Activated T-helper 1 cell treated with Interleukin-2 at 50 U/mL for 16 hours (primary cell): Measurements from ENCODE around the gene HAPLN2.
"Not testable (repeated sequence)": the region's sequence is repeated elsewhere in the genome, so short reads cannot be mapped to it uniquely, and the experiment has no call there.

Source experiments
- DNase-seq: peaks from one replicate; pipeline ENCODE4 v3.0.0-alpha.2; 2020; ENCODE audit warnings: low read depth

HAPLN2 gene

GRCh38 chr1:156592158-156592909 lies 26.9 kb upstream of the HAPLN2 start:
- DNase-seq, result no peak

GRCh38 chr1:156592910-156593660 lies 26.1 kb upstream of the HAPLN2 start:
- DNase-seq, result no peak

- no peak for DNase-seq
Observed at GRCh38 chr1:156593661-156593989, 25.6 kb upstream of the HAPLN2 start.

- no peak for DNase-seq
Observed at GRCh38 chr1:156594190-156594589, 25.0 kb upstream of the HAPLN2 start.

- no peak for DNase-seq
Observed at GRCh38 chr1:156595016-156595415, 24.2 kb upstream of the HAPLN2 start.

DNA sequence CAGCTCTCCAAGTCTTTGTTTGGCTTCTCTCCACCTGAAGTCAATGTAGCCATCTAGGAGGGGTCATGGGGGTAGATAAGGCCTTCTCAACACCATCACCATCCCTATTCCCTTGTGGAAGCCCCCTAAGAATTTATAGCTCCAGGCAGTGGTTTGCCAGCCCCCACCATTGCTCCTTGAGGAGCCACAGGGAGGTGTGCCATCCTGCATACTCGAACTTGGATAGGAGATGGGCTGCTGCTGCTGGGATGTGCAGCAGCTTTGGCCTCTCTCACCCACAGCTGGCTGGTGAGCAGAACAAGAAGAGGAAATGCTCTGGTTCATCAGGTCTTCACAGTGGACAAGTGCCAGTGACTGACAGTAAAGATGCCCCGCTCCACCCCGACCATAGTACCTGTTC lies 22.8 kb upstream of the HAPLN2 start:
- DNase-seq, result no peak

GRCh38 chr1:156598125-156598524 lies 21.1 kb upstream of the HAPLN2 start:
- DNase-seq, result no peak

- no peak for DNase-seq
Observed at GRCh38 chr1:156598731-156599432, 20.3 kb upstream of the HAPLN2 start.

GRCh38 chr1:156599811-156600210 lies 19.4 kb upstream of the HAPLN2 start:
- DNase-seq, result no peak

- DNase-seq, result no peak
Observed at GRCh38 chr1:156600733-156601121, 18.5 kb upstream of the HAPLN2 start.

GRCh38 chr1:156601122-156601830 lies 17.9 kb upstream of the HAPLN2 start, which contains the start of gene GPATCH4:
Gene GPATCH4, minus strand, starts transcription at chr1:156601479.
- peak; percentile 63 for DNase-seq

- DNase-seq, result no peak
Observed at GRCh38 chr1:156601892-156602291, 17.3 kb upstream of the HAPLN2 start.

DNA sequence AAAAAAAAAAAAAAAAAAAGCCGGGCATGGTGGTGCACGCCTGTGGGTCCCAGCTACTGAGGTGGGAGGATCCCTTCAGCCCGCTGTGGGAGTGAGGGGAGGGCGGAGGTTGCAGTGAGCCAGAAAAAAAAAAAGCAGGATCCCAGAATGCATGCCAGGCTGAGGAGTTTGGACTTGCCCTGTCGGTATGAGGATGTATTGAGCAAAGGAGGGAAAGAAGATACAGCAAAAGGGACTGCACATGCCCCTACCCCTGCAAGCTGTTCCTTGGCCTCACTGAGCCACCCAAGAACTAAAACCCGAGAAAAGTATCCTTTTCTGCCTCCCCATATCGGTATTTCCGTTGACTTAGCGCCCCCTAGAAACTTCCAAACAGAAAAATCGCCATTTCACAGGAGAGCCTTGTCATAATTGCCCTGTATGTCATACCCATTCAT lies 16.6 kb upstream of the HAPLN2 start:
- DNase-seq, result no peak

DNA sequence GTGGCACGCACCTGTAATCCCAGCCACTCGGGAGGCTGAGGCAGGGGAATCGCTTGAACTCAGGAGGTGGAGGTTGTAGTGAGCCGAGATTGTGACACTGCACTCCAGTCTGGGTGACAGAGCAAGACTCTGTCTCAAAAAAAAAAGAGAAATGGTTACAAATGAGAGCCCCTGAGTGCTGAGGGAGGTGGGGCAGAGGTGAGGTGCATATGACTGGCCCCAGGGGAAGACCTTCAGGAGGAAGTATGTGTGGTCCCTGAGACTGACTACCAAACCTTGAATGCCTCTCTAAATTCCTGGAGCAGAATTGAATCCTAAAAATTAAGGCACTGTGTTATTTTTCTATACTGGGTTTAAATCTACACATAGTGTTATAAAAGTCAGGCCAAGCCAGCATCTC lies 11.9 kb upstream of the HAPLN2 start:
- not testable (repeated sequence) for DNase-seq

DNA sequence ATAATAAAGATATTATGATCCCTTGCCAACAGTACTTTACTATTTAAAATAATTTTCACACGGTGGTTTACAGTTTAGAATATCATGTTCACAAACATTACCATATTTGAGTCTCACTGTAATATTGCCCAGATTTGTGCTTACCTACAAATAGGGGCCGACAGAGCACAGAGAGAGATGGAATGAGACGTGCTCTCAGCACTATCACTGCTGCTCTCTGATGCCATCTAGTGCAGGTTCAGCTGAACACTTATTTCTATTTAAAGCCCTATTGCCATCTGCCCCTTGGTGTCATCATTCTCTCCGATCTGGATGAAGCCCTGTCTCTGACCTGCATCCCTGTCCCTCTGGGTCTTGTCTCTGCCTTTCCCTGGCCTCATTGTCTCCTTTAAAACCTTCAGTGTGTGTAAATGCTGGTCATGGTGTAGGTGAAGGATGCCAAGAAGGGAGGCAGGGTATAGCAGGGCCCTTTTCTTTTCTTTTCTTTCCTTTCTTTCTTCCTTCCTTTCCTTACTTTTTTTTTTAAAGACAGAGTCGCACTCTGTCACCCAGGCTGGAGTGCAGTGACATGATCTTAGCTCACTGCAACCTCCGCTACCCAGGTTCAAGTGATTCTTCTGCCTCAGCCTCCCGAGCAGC lies 11.1 kb upstream of the HAPLN2 start:
- DNase-seq, result peak; percentile 36

GRCh38 chr1:156608981-156609380 lies 10.2 kb upstream of the HAPLN2 start:
- peak; percentile 33 for DNase-seq

- DNase-seq, result not testable (repeated sequence)
Observed at GRCh38 chr1:156610072-156610471, 9.1 kb upstream of the HAPLN2 start.

DNA sequence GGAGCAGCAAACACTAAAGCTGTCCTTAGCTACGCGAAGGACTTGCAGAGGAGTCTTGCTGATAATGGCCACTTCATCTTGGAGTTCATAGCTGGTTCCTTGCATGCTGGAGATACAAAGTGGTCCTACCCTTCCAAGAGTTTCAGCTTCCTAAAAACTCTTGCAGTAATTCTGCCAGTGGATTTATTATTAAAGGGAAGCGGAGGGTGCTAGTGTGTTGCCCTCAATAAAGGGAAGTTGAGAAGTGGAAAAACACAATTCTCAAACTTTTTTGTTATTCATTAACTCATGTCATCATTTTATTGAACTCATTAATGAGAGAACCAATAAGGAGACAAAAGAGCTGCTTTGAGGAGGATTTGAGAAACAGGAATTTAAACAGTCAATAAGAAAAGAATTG lies 6.5 kb upstream of the HAPLN2 start:
- no peak for DNase-seq

GRCh38 chr1:156615946-156616345 lies 3.3 kb upstream of the HAPLN2 start:
- DNase-seq, result no peak

DNA sequence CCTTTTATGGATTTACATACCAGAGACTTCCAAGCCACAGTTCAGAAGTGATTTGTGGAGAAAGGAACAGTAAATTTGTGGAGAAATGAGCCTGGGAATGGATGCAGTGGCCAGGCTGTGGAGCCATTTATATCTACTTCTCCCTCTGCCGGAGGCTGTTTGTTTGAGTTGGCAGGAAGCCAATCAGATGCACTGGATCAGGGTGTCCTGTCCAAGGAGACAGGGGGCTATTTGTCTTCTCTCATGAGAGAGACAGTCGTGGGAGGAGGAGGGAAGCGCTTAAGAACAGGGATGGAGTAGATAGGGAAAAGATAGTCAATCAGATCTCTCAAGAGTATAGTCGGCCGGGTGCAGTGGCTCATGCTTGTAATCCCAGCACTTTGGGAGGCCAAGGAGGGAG lies 2.8 kb upstream of the HAPLN2 start:
- no peak for DNase-seq

- no peak for DNase-seq
Observed at GRCh38 chr1:156619582-156619955, 354 bp downstream of the HAPLN2 start.
